Esophagus (tissue), 2 donors: Measurements from ENCODE around the gene CAMK2N1. TPM values are rescaled to one million over a fixed set of nuclear protein-coding genes. Genes with fewer than 3 reads are reported as not detected.

Experiments used
- H3K27ac ChIP-seq, 2 donors: one replicate each; pipeline ENCODE4 v1.5.1; 2013; ENCODE audit warnings: low read depth in 2 of 2, mild to moderate bottlenecking in 2 of 2, inconsistent platforms in 1 of 2, low read length in 1 of 2, moderate library complexity in 1 of 2
- H3K27me3 ChIP-seq, 2 donors: one replicate each; pipeline ENCODE4 v1.6.1; 2013; ENCODE audit warnings: low read length in 2 of 2, control low read depth in 1 of 2, mild to moderate bottlenecking in 1 of 2; ENCODE audit not compliant: insufficient read depth in 2 of 2, control insufficient read depth in 1 of 2
- H3K36me3 ChIP-seq, 2 donors: one replicate each; pipeline ENCODE4 v1.6.1; 2013; ENCODE audit warnings: low read length in 1 of 2; ENCODE audit not compliant: control insufficient read depth in 2 of 2, insufficient read depth in 2 of 2
- H3K4me1 ChIP-seq, 2 donors: one replicate each; pipeline ENCODE4 v1.6.1; 2013; ENCODE audit warnings: low read length in 1 of 2; ENCODE audit not compliant: control insufficient read depth in 2 of 2, insufficient read depth in 2 of 2
- H3K4me3 ChIP-seq, 2 donors: one replicate each; pipeline ENCODE4 v1.5.1; 2013; ENCODE audit warnings: low read length in 2 of 2, mild to moderate bottlenecking in 2 of 2, low read depth in 1 of 2, moderate library complexity in 1 of 2
- H3K9me3 ChIP-seq, 2 donors: one replicate each; pipeline ENCODE4 v1.6.1; 2013; ENCODE audit warnings: mild to moderate bottlenecking in 2 of 2, low read depth in 1 of 2, low read length in 1 of 2, moderate library complexity in 1 of 2; ENCODE audit not compliant: control insufficient read depth in 2 of 2, insufficient read depth in 1 of 2
- WGBS, 2 donors: extraction: QIAGEN DNeasy Blood & Tissue Kit; methylation state at CpG; one replicate each; pipeline ENCODE4 v1.1.7; 2013; 5-methylcytosine and 5-hydroxymethylcytosine counted together
- polyA plus RNA-seq, 2 donors: library from polyadenylated mRNA; stranded (reverse); fragments of 200-250 nt; gene quantifications; one replicate each; pipeline ENCODE4 v1.2.3, GENCODE V29; 2013
- donor health status: healthy with polysubstance abuse.
- donor health status: Bipolar disorder and iron deficiency.

The CAMK2N1 gene
- polyA plus RNA-seq, 2 donors: 11.2 to 44.7 TPM

- Histone ChIP-seq H3K36me3 (no peaks in the 10 kb centered on the region), H3K4me3 (no peak overlapping the region), H3K4me1 (no peaks in the 10 kb centered on the region), H3K9me3 (no peaks in the 10 kb centered on the region), H3K27me3 (peaks cover 0 to 17% of the 10 kb centered on the region in 2 donors), H3K27ac (no peak overlapping the region)
- WGBS, 2 donors: 86 to 94% methylated on average over 4 of the region's 4 CpGs
These were observed 12.1 kb downstream of the CAMK2N1 start for GRCh38 chr1:20473894-20474293.

- Histone ChIP-seq H3K4me3 (no peak overlapping the region), H3K27ac (no peak overlapping the region), H3K27me3 (peaks cover 0 to 13% of the 10 kb centered on the region in 2 donors), H3K9me3 (no peaks in the 10 kb centered on the region), H3K36me3 (no peaks in the 10 kb centered on the region), H3K4me1 (no peaks in the 10 kb centered on the region)
- 33 to 34% methylated on average over 28 of the region's 28 CpGs for WGBS, 2 donors
These were observed 12.9 kb downstream of the CAMK2N1 start for GRCh38 chr1:20472860-20473711.

GRCh38 chr1:20472121-20472520 lies 13.9 kb downstream of the CAMK2N1 start:
- WGBS, 2 donors: 89 to 91% methylated on average over 4 of the region's 4 CpGs

GRCh38 chr1:20470194-20470593 lies 15.8 kb downstream of the CAMK2N1 start:
- Histone ChIP-seq H3K9me3 (no peaks in the 10 kb centered on the region), H3K4me3 (no peak overlapping the region), H3K4me1 (no peaks in the 10 kb centered on the region), H3K36me3 (no peaks in the 10 kb centered on the region), H3K27ac (no peak overlapping the region), H3K27me3 (no peaks in the 10 kb centered on the region)
- WGBS, 2 donors: 52 to 60% methylated on average over 3 of the region's 3 CpGs

More at GRCh38 chr1:20472121-20472520, 13.9 kb downstream of the CAMK2N1 start:
- Histone ChIP-seq H3K27me3 (peaks cover 0 to 8% of the 10 kb centered on the region in 2 donors), H3K9me3 (no peaks in the 10 kb centered on the region), H3K27ac (no peak overlapping the region), H3K4me1 (no peaks in the 10 kb centered on the region), H3K36me3 (no peaks in the 10 kb centered on the region), H3K4me3 (no peak overlapping the region)

- H3K9me3 ChIP-seq: no peaks in the 10 kb centered on the region
- no peak overlapping the region for H3K4me3 ChIP-seq
- H3K4me1 ChIP-seq: no peaks in the 10 kb centered on the region
- H3K36me3 ChIP-seq: no peaks in the 10 kb centered on the region
- no peak overlapping the region for H3K27ac ChIP-seq
- H3K27me3 ChIP-seq: no peaks in the 10 kb centered on the region
- WGBS, 2 donors: 72 to 80% methylated on average over 1 of the region's 1 CpG
These were observed 16.5 kb downstream of the CAMK2N1 start for GRCh38 chr1:20469406-20470076.

GRCh38 chr1:20466273-20466672 lies 19.7 kb downstream of the CAMK2N1 start:
- Histone ChIP-seq H3K4me3 (no peak overlapping the region), H3K36me3 (no peaks in the 10 kb centered on the region), H3K4me1 (no peaks in the 10 kb centered on the region), H3K27me3 (no peaks in the 10 kb centered on the region), H3K9me3 (peaks cover 2% of the 10 kb centered on the region in 2 donors), H3K27ac (no peak overlapping the region)
- WGBS, 2 donors: 64% methylated on average over 9 of the region's 9 CpGs

GRCh38 chr1:20465187-20465586 lies 20.8 kb downstream of the CAMK2N1 start:
- Histone ChIP-seq H3K4me3 (no peak overlapping the region), H3K27ac (no peak overlapping the region), H3K4me1 (no peaks in the 10 kb centered on the region), H3K9me3 (peaks cover 2% of the 10 kb centered on the region in 2 donors), H3K27me3 (no peaks in the 10 kb centered on the region), H3K36me3 (no peaks in the 10 kb centered on the region)
- 58 to 63% methylated on average over 4 to 5 of the region's 5 CpGs for WGBS, 2 donors

- 82 to 88% methylated on average over 1 of the region's 1 CpG for WGBS, 2 donors
- Histone ChIP-seq H3K9me3 (peaks cover 2% of the 10 kb centered on the region in 2 donors), H3K27ac (no peak overlapping the region), H3K4me1 (no peaks in the 10 kb centered on the region), H3K4me3 (no peak overlapping the region), H3K36me3 (no peaks in the 10 kb centered on the region), H3K27me3 (no peaks in the 10 kb centered on the region)
These were observed 22.5 kb downstream of the CAMK2N1 start for GRCh38 chr1:20463502-20463901.

- Histone ChIP-seq H3K4me3 (no peak overlapping the region), H3K27ac (no peak overlapping the region), H3K9me3 (peaks cover 2% of the 10 kb centered on the region in 2 donors), H3K27me3 (no peaks in the 10 kb centered on the region), H3K4me1 (no peaks in the 10 kb centered on the region), H3K36me3 (no peaks in the 10 kb centered on the region)
- 83 to 87% methylated on average over 3 of the region's 3 CpGs for WGBS, 2 donors
These were observed 23.6 kb downstream of the CAMK2N1 start for GRCh38 chr1:20462397-20462796.
